Measurements from ENCODE around the gene WNT5B.

Gene WNT5B

GRCh38 chr12:1647285-1647669, 18.2 kb downstream of the WNT5B start:
- H3K36me3 ChIP-seq (replicated peaks; ENCODE audit: low read depth, low read length) = no peaks in the 10 kb centered on the region
- no peaks in the 10 kb centered on the region for H4K20me1 ChIP-seq (ENCODE audit: insufficient read depth, low read length)
- H3K79me2 ChIP-seq (ENCODE audit: low read length) = no peaks in the 10 kb centered on the region
- no peak overlapping the region for H3K27ac ChIP-seq (ENCODE audit: low read length)
- H3K4me2 ChIP-seq (ENCODE audit: low read length) = no peak overlapping the region
- H3K9ac ChIP-seq (ENCODE audit: low read length) = no peak overlapping the region
- H3K27me3 ChIP-seq (ENCODE audit: low read depth, low read length) = no peaks in the 10 kb centered on the region
- no peak for TF ChIP-seq CTCF (IDR thresholded peaks at IDR 0.05; ENCODE audit: low read depth, low read length)
- TF ChIP-seq EZH2phosphoT487 (IDR thresholded peaks at IDR 0.05; ENCODE audit: low read depth) = no peak
- 0 out of 2 replicates have a peak, but pooled peaks cover 3% of the 10 kb centered on the region for H3K4me1 ChIP-seq (ENCODE audit: low read length)
- H2AFZ ChIP-seq (ENCODE audit: low read depth, low read length) = no peak overlapping the region
- no peak overlapping the region for H3K4me3 ChIP-seq (ENCODE audit: low read length)
- H3K9me3 ChIP-seq (ENCODE audit: insufficient read depth, low read length) = no peaks in the 10 kb centered on the region

GRCh38 chr12:1650260-1650977, 21.4 kb downstream of the WNT5B start:
- H3K9ac ChIP-seq (ENCODE audit: low read length) = no peak overlapping the region
- H3K27me3 ChIP-seq (ENCODE audit: low read depth, low read length) = no peaks in the 10 kb centered on the region
- H3K79me2 ChIP-seq (ENCODE audit: low read length) = no peaks in the 10 kb centered on the region
- no peak overlapping the region for H3K27ac ChIP-seq (ENCODE audit: low read length)
- H2AFZ ChIP-seq (ENCODE audit: low read depth, low read length) = no peak overlapping the region
- no peaks in the 10 kb centered on the region for H3K9me3 ChIP-seq (ENCODE audit: insufficient read depth, low read length)
- no peaks in the 10 kb centered on the region for H3K36me3 ChIP-seq (replicated peaks; ENCODE audit: low read depth, low read length)
- no peak for TF ChIP-seq EZH2phosphoT487 (IDR thresholded peaks at IDR 0.05; ENCODE audit: low read depth)
- TF ChIP-seq CTCF (IDR thresholded peaks at IDR 0.05; ENCODE audit: low read depth, low read length) = no peak
- 0 out of 2 replicates have a peak, but pooled peaks cover 3% of the 10 kb centered on the region for H3K4me1 ChIP-seq (ENCODE audit: low read length)
- H3K4me3 ChIP-seq (ENCODE audit: low read length) = no peak overlapping the region
- no peaks in the 10 kb centered on the region for H4K20me1 ChIP-seq (ENCODE audit: insufficient read depth, low read length)
- H3K4me2 ChIP-seq (ENCODE audit: low read length) = no peak overlapping the region

GRCh38 chr12:1650978-1651361, 21.9 kb downstream of the WNT5B start:
- H3K9ac ChIP-seq (ENCODE audit: low read length) = no peak overlapping the region

GRCh38 chr12:1651946-1652345, 22.9 kb downstream of the WNT5B start:
- Histone ChIP-seq H3K4me3 (ENCODE audit: low read length) (no peak overlapping the region), H2AFZ (ENCODE audit: low read depth, low read length) (no peak overlapping the region), H3K27me3 (ENCODE audit: low read depth, low read length) (no peaks in the 10 kb centered on the region), H3K36me3 (replicated peaks; ENCODE audit: low read depth, low read length) (no peaks in the 10 kb centered on the region), H3K27ac (ENCODE audit: low read length) (no peak overlapping the region), H3K9ac (ENCODE audit: low read length) (no peak overlapping the region), H3K4me2 (ENCODE audit: low read length) (no peak overlapping the region), H3K4me1 (ENCODE audit: low read length) (0 out of 2 replicates have a peak, but pooled peaks cover 3% of the 10 kb centered on the region), H3K9me3 (ENCODE audit: insufficient read depth, low read length) (no peaks in the 10 kb centered on the region), H3K79me2 (ENCODE audit: low read length) (no peaks in the 10 kb centered on the region), H4K20me1 (ENCODE audit: insufficient read depth, low read length) (no peaks in the 10 kb centered on the region)
- TF ChIP-seq CTCF (IDR thresholded peaks at IDR 0.05; ENCODE audit: low read depth, low read length) = no peak
- no peak for TF ChIP-seq EZH2phosphoT487 (IDR thresholded peaks at IDR 0.05; ENCODE audit: low read depth)

More at GRCh38 chr12:1650978-1651361, 21.9 kb downstream of the WNT5B start:
- H3K4me3 ChIP-seq (ENCODE audit: low read length) = no peak overlapping the region
- no peaks in the 10 kb centered on the region for H3K27me3 ChIP-seq (ENCODE audit: low read depth, low read length)
- H3K36me3 ChIP-seq (replicated peaks; ENCODE audit: low read depth, low read length) = no peaks in the 10 kb centered on the region
- H3K9me3 ChIP-seq (ENCODE audit: insufficient read depth, low read length) = no peaks in the 10 kb centered on the region
- H4K20me1 ChIP-seq (ENCODE audit: insufficient read depth, low read length) = no peaks in the 10 kb centered on the region
- H3K4me1 ChIP-seq (ENCODE audit: low read length) = 0 out of 2 replicates have a peak, but pooled peaks cover 3% of the 10 kb centered on the region
- H3K4me2 ChIP-seq (ENCODE audit: low read length) = no peak overlapping the region
- TF ChIP-seq EZH2phosphoT487 (IDR thresholded peaks at IDR 0.05; ENCODE audit: low read depth) (no peak), CTCF (IDR thresholded peaks at IDR 0.05; ENCODE audit: low read depth, low read length) (no peak)
- H2AFZ ChIP-seq (ENCODE audit: low read depth, low read length) = no peak overlapping the region
- H3K79me2 ChIP-seq (ENCODE audit: low read length) = no peaks in the 10 kb centered on the region
- no peak overlapping the region for H3K27ac ChIP-seq (ENCODE audit: low read length)

Measured in OCI-LY3 (cell line).